CD4-positive, alpha-beta T cell (primary cell): Measurements from ENCODE around the gene CCDC183. TPM values are rescaled to one million over a fixed set of nuclear protein-coding genes. Genes with fewer than 3 reads are reported as not detected.
"Not testable (repeated sequence)": the region's sequence is repeated elsewhere in the genome, so short reads cannot be mapped to it uniquely, and the experiment has no call there.

ENCODE experiments used
- ATAC-seq: fragments of 200-7000 bp; cut with Tn5 transposase; one replicate; pipeline ENCODE4 v1.10.0; 2022; ENCODE audit warnings: mild to moderate bottlenecking; ENCODE audit not compliant: poor library complexity
- CTCF ChIA-PET: fragments of 350-600 bp; sonication (Branson Sonifier 250); formaldehyde crosslinking; loops from one replicate; lab custom pipeline; 2021; ENCODE audit warnings: antibody characterized with exemption, inconsistent platforms; lab: Charles Lee
- POLR2A ChIA-PET: fragments of 350-600 bp; sonication (Branson Sonifier 250); formaldehyde crosslinking; loops from one replicate; lab custom pipeline; 2021; ENCODE audit warnings: antibody characterized with exemption, inconsistent platforms; lab: Charles Lee
- DNase-seq, 14 experiments: peaks; one replicate each; pipeline ENCODE4 v3.0.0-alpha.2; 2013 to 2020; ENCODE audit warnings: mixed read lengths in 2 of 14
- H3K27ac ChIP-seq, 2 donors: one replicate each; pipeline versions ENCODE4 v1.5.1 to v1.7.0; 2013; ENCODE audit warnings: low read length in 2 of 2, low read depth in 1 of 2, mild to moderate bottlenecking in 1 of 2
- H3K27me3 ChIP-seq, 2 experiments: 1 replicate in 1 of 2; 2 replicates in 1 of 2; pipeline versions ENCODE4 v1.6.1 to v1.7.0; 2013; ENCODE audit warnings: low read length in 2 of 2, control low read depth in 1 of 2, mild to moderate bottlenecking in 1 of 2, moderate library complexity in 1 of 2; ENCODE audit not compliant: insufficient read depth in 2 of 2, control insufficient read depth in 1 of 2
- H3K36me3 ChIP-seq: one replicate; pipeline ENCODE4 v1.6.1; 2013; ENCODE audit warnings: low read length, control low read depth; ENCODE audit not compliant: insufficient read depth
- H3K4me1 ChIP-seq: one replicate; pipeline ENCODE4 v1.6.1; 2013; ENCODE audit warnings: low read length, control low read depth; ENCODE audit not compliant: insufficient read depth
- H3K4me3 ChIP-seq: one replicate; pipeline ENCODE4 v1.5.1; 2013; ENCODE audit warnings: mild to moderate bottlenecking, low read length, moderate library complexity
- H3K9me3 ChIP-seq, 2 experiments: 1 replicate in 1 of 2; 2 replicates in 1 of 2; pipeline versions ENCODE4 v1.6.1 to v1.7.0; 2013; ENCODE audit warnings: low read length in 2 of 2, mild to moderate bottlenecking in 2 of 2, control low read depth in 1 of 2, moderate library complexity in 1 of 2; ENCODE audit not compliant: control insufficient read depth in 1 of 2, insufficient read depth in 1 of 2
- H3K27ac Mint-ChIP-seq: one replicate; pipeline ENCODE4 v1.8.0; 2020; ENCODE audit warnings: mixed read lengths
- H3K27me3 Mint-ChIP-seq: one replicate; pipeline ENCODE4 v1.8.0; 2021; ENCODE audit warnings: mixed read lengths
- H3K36me3 Mint-ChIP-seq: one replicate; pipeline ENCODE4 v1.8.0; 2021; ENCODE audit warnings: low read depth, mixed read lengths
- H3K4me1 Mint-ChIP-seq: one replicate; pipeline ENCODE4 v1.8.0; 2021; ENCODE audit warnings: low read depth, mixed read lengths
- H3K4me3 Mint-ChIP-seq: one replicate; pipeline ENCODE4 v1.8.0; 2020; ENCODE audit warnings: mild to moderate bottlenecking, mixed read lengths
- H3K9me3 Mint-ChIP-seq: one replicate; pipeline ENCODE4 v1.8.0; 2020; ENCODE audit warnings: mixed read lengths
- CTCF ChIP-seq: fragments of 200-600 bp; IDR thresholded peaks from one replicate; pipeline ENCODE4 v1.8.0; 2022; ENCODE audit warnings: antibody characterized with exemption, mild to moderate bottlenecking
- intact Hi-C, 2 experiments: fragments of 100-400 bp; cut with DNase I in 1 of 2; cut with micrococcal nuclease in 1 of 2; formaldehyde crosslinking; loops; one replicate each; pipeline versions ENCODE4 v1.15.1 to v1.9.0; 2023 to 2025; cut with DNase I, micrococcal nuclease
- total RNA-seq, 174 experiments: library from RNA in 2 of 174; stranded (reverse) in 2 of 174; gene quantifications; one replicate each; pipeline ENCODE4 v1.2.3 and lab custom pipeline; 2021 to 2026

CCDC183 gene
- total RNA-seq, 2 experiments from 2014 or later: 3.0 to 4.6 TPM

DNA sequence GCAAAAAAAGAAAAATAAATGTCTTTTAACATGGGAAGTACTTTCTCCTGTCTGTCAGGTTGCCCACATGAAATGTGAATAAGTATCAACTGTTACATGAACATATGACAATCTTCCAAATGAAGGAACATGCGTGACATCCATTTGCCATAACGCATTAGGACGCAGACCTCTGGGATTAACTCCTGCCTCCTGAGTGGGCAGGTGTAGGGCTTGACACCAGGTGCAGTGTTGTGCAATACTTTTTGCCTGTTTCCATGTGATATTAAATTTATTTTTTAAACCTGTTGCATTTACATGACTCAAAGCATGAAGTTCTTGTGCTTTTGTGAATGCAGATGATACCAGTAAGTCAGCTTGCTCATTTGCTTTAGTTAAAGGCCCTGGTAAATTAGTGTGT lies 13.7 kb upstream of the CCDC183 start:
- ChIA-PET POLR2A (no interaction called here), CTCF (no interaction called here)
- TF ChIP-seq CTCF: no peak
- H3K27me3 Mint-ChIP-seq: peaks cover 12% of the 10 kb centered on the region
- H3K27ac Mint-ChIP-seq: no peak overlapping the region
- DNase-seq: no peak
- no peaks in the 10 kb centered on the region for H3K27me3 ChIP-seq
- no peak for ATAC-seq
- H3K4me3 Mint-ChIP-seq: no peak overlapping the region
- no peaks in the 10 kb centered on the region for H3K4me1 Mint-ChIP-seq
- H3K9me3 ChIP-seq: no peaks in the 10 kb centered on the region
- no peaks in the 10 kb centered on the region for H3K36me3 ChIP-seq
- no peak overlapping the region for H3K27ac ChIP-seq
- no peaks in the 10 kb centered on the region for H3K9me3 Mint-ChIP-seq
- H3K4me3 ChIP-seq: no peak overlapping the region
- intact Hi-C loops: loop anchor here in 1 of 2 experiments (10.0 kb wide), 2 partner anchors 282 to 298 kb away; partner anchors contain the start of gene SEC16A
- no peaks in the 10 kb centered on the region for H3K36me3 Mint-ChIP-seq
- peaks cover under 1% of the 10 kb centered on the region for H3K4me1 ChIP-seq

DNA sequence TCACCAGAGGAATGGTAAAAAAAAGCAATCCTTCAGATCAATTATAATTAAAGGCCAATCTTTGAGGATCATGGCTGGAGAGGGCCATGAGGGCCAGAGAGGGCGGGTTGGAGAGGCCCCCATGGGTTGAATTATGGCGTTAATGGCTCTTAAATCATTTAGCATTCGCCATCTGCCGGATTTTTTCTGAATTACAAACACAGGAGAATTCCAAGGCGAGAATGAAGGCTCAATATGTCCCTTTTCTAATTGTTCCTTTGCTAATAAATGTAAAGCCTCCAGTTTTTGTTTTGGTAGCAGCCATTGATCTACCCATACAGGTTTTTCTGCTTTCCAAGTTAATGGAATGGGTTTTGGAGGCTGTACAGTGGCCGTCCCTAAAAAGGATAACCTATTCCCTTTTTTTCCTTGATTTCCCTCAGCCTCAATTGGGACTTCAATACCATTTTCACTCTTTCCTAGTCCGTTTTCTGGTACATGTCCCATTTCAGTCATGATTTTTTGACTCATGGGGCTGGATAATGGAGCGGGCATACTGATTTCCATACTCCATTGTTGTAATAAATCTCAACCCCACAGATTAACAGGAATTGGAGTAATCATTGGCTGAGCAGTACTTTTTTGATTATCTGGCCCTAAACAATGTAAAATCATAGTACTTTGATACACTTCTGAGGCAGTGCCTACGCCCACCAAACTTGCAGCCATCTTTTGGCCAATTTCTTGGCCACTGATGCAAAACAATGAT lies 11.7 kb upstream of the CCDC183 start:
- no peaks in the 10 kb centered on the region for H3K27me3 ChIP-seq
- intact Hi-C loops: loop anchor here in 1 of 2 experiments (10.0 kb wide), 2 partner anchors 280 to 300 kb away; partner anchors contain the start of gene SEC16A
- peak; percentile 52 for TF ChIP-seq CTCF
- H3K36me3 ChIP-seq: no peaks in the 10 kb centered on the region
- Mint-ChIP-seq H3K36me3 (no peaks in the 10 kb centered on the region), H3K9me3 (no peaks in the 10 kb centered on the region), H3K4me1 (peaks cover 11% of the 10 kb centered on the region), H3K4me3 (no peak overlapping the region), H3K27ac (no peak overlapping the region), H3K27me3 (peaks cover under 1% of the 10 kb centered on the region)
- H3K9me3 ChIP-seq: no peaks in the 10 kb centered on the region
- H3K27ac ChIP-seq: no peak overlapping the region
- H3K4me1 ChIP-seq: peaks cover 7% of the 10 kb centered on the region
- ATAC-seq (no peak), DNase-seq (peak in 3 of 14 experiments; percentile 36 to 51 (median 47))
- ChIA-PET POLR2A (no interaction called here), CTCF (interaction anchor here (1.0 kb wide), 1 partner anchor 251 kb away, joined by 3 read pairs; no protein-coding TSS in a partner anchor)
- no peak overlapping the region for H3K4me3 ChIP-seq

- H3K9me3 Mint-ChIP-seq: no peaks in the 10 kb centered on the region
- ATAC-seq (no peak), DNase-seq (peak in 2 of 14 experiments; percentile 49 to 52)
- no peak for TF ChIP-seq CTCF
- no peaks in the 10 kb centered on the region for H3K36me3 ChIP-seq
- H3K27ac Mint-ChIP-seq: no peak overlapping the region
- intact Hi-C loops: loop anchor here (5.0 to 10.0 kb wide), 4 partner anchors 280 to 452 kb away; partner anchors contain the start of genes RNF208 (in 1 of the 2) and SEC16A (in 1 of the 2)
- H3K27ac ChIP-seq: no peak overlapping the region
- H3K9me3 ChIP-seq: no peaks in the 10 kb centered on the region
- ChIA-PET POLR2A (no interaction called here), CTCF (no interaction called here)
- H3K4me3 Mint-ChIP-seq: no peak overlapping the region
- peaks cover 7% of the 10 kb centered on the region for H3K4me1 ChIP-seq
- H3K4me1 Mint-ChIP-seq: peaks cover 11% of the 10 kb centered on the region
- no peaks in the 10 kb centered on the region for H3K27me3 Mint-ChIP-seq
- H3K36me3 Mint-ChIP-seq: no peaks in the 10 kb centered on the region
- H3K27me3 ChIP-seq: no peaks in the 10 kb centered on the region
- no peak overlapping the region for H3K4me3 ChIP-seq
These were observed 11.2 kb upstream of the CCDC183 start for GRCh38 chr9:136784997-136785361.

DNA sequence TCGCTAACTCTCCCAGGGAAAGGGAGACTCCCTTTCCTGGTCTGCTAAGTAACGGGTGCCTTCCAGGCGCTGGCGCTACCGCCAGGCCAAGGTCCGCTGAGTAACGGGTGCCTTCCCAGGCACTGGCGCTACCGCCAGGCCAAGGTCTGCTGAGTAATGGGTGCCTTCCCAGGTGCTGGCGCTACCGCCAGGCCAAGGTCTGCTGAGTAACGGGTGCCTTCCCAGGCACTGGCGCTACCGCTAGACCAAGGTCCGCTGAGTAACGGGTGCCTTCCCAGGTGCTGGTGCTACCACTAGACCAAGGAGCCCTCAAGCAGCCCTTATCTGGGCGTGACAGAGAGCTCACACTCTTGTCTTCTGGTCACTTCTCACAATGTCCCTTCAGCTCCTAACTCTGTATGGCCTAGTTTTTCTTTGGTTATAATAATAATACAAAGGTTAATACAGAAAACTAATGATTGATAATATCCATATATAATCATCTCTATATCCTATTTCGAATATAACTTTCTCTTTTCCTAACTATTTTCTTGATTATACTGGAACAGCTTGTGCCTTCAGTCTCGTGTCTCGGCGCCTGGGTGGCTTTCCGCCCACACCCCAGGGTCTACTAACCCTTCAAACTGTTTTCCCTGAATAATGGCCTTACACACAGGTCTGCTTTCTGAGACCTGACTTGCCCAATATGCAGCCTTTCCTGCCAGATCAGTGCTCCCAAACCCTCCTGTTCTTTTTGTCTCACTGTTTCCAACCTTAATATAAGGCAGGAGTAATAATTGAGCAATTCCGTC lies 10.4 kb upstream of the CCDC183 start:
- H3K27me3 Mint-ChIP-seq, H3K9me3 Mint-ChIP-seq, H3K36me3 Mint-ChIP-seq, DNase-seq, H3K27me3 ChIP-seq, H3K9me3 ChIP-seq, H3K4me3 ChIP-seq, H3K4me3 Mint-ChIP-seq, H3K36me3 ChIP-seq, H3K27ac ChIP-seq, CTCF ChIA-PET, H3K27ac Mint-ChIP-seq, ATAC-seq: not testable (repeated sequence)
- H3K4me1 ChIP-seq: peaks cover 12% of the 10 kb centered on the region
- peaks cover 18% of the 10 kb centered on the region for H3K4me1 Mint-ChIP-seq
- intact Hi-C loops: loop anchor here (2.0 to 10.0 kb wide), 5 partner anchors 279 to 452 kb away; partner anchors contain the start of genes RNF208 (in 1 of the 2) and SEC16A (in 1 of the 2)
- POLR2A ChIA-PET: interaction anchor here (1.5 kb wide), 1 partner anchor 249 kb away, joined by 4 read pairs; no protein-coding TSS in a partner anchor
